ENCODE data around the gene ATIC.

DNA sequence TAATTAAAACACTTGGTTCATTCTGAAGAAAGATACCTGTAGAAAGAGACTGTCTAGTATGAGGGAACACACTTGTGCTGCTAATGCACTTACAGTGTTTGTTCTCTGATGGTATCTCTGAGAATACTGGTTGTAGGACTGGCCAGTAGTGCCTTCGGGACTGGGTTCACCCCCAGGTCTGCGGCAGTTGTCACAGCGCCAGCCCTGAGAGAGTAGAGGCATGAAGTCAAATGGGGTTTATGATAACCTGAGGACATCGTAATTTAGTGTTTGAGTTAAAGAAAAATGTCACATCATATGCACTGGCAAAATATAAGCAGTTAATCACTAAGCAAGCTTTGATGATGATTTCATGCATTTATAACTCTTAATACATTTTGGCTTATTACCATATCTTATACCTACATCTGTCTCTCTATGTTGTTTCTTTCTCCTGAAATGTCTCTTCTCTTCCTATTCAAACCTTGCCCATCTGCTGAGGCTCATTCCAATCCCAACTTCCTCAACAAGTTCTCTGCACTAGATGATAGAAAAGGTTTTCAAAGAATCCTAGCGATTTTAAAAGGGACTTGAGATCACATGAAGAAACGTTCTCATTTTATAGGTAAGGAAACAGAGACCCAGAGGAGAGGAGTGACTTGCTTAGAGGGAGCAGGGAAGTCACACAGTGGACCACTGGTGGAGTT is 50.2 kb downstream of the ATIC start:
- TF ChIP-seq MYC (IDR thresholded peaks at IDR 0.05; ENCODE audit: borderline replicate concordance, low read length) (no peak), BCL3 (IDR thresholded peaks at IDR 0.05) (no peak), EP300 (IDR thresholded peaks at IDR 0.05) (no peak), SREBF2 (IDR thresholded peaks at IDR 0.05) (no peak)

All from A549 (cell line).